Sigmoid colon (tissue), 7 donors: ENCODE results near the gene PFDN1. TPM values are rescaled to one million over a fixed set of nuclear protein-coding genes. Genes with fewer than 3 reads are reported as not detected.

Source experiments
- DNase-seq: peaks from one replicate; pipeline ENCODE4 v3.0.0-alpha.2; 2019
- H3K27ac ChIP-seq, 4 donors: fragments of 200-600 bp; sonication (generic); one replicate each; pipeline ENCODE4 v1.5.1; 2016 to 2019; ENCODE audit warnings: mild to moderate bottlenecking in 1 of 4
- H3K27me3 ChIP-seq, 3 donors: fragments of 200-600 bp; sonication (generic); one replicate each; pipeline ENCODE4 v1.5.1; 2019; ENCODE audit warnings: mild to moderate bottlenecking in 1 of 3
- H3K36me3 ChIP-seq, 4 donors: fragments of 200-600 bp; sonication (generic); one replicate each; pipeline ENCODE4 v1.5.1; 2016 to 2019
- H3K4me1 ChIP-seq, 4 donors: fragments of 200-600 bp; sonication (generic); one replicate each; pipeline ENCODE4 v1.5.1; 2017 to 2019
- H3K4me3 ChIP-seq, 4 donors: fragments of 200-600 bp; sonication (generic); one replicate each; pipeline ENCODE4 v1.5.1; 2017 to 2019; ENCODE audit warnings: mild to moderate bottlenecking in 2 of 4, moderate library complexity in 1 of 4
- H3K9me3 ChIP-seq, 4 donors: fragments of 200-600 bp in 3 of 4; sonication (generic) in 3 of 4; one replicate each; pipeline versions ENCODE4 v1.5.1 to v1.6.1; 2013 to 2019
- CTCF ChIP-seq, 4 experiments: fragments of 450-650 bp in 3 of 4; fragments of 200-600 bp in 1 of 4; IDR thresholded peaks; one replicate each; pipeline ENCODE4 v1.5.1; 2016 to 2019; ENCODE audit warnings: antibody characterized with exemption in 4 of 4, mild to moderate bottlenecking in 3 of 4, moderate library complexity in 2 of 4
- EP300 ChIP-seq, 4 donors: sonication (generic); formaldehyde crosslinking; IDR thresholded peaks; one replicate each; pipeline ENCODE4 v1.6.1; 2017; ENCODE audit warnings: antibody characterized with exemption in 4 of 4
- POLR2A ChIP-seq, 2 donors: fragments of 450-650 bp; IDR thresholded peaks; one replicate each; pipeline ENCODE4 v1.6.1; 2016; ENCODE audit warnings: antibody characterized with exemption in 2 of 2, mild to moderate bottlenecking in 2 of 2, moderate library complexity in 2 of 2
- POLR2AphosphoS5 ChIP-seq, 4 donors: sonication (generic); formaldehyde crosslinking; IDR thresholded peaks; one replicate each; pipeline ENCODE4 v1.6.1; 2017; ENCODE audit warnings: antibody characterized with exemption in 4 of 4
- WGBS, 2 donors: extraction: QIAGEN DNeasy Blood & Tissue Kit; methylation state at CpG; one replicate each; pipeline ENCODE4 v1.1.7; 2013; 5-methylcytosine and 5-hydroxymethylcytosine counted together
- intact Hi-C: fragments of 100-400 bp; cut with DNase I; formaldehyde crosslinking; loops from one replicate; pipeline ENCODE4 v1.15.1; 2023
- polyA plus RNA-seq, 3 donors: library from polyadenylated mRNA; stranded (reverse); fragments of 200-250 nt; gene quantifications; one replicate each; pipeline ENCODE4 v1.2.3, GENCODE V29; 2013
- total RNA-seq, 4 donors: library from RNA; depleted of rRNA; stranded (reverse); fragments of >200 nt; gene quantifications; one replicate each; pipeline ENCODE4 v1.1.0, GENCODE V29; 2016
- donor health status: healthy with polysubstance abuse.
- donor health status: Bipolar disorder and iron deficiency.
- donor health status: healthy.

Gene PFDN1
- total and polyA plus RNA-seq, 7 donors, result 61.8 to 159 (median 88.2) TPM

- Histone ChIP-seq H3K27me3 (no peaks in the 10 kb centered on the region), H3K36me3 (peaks cover 0 to 18% (median 0%) of the 10 kb centered on the region in 4 donors), H3K4me3 (no peak overlapping the region), H3K9me3 (no peaks in the 10 kb centered on the region), H3K4me1 (peaks cover 0 to 86% (median 71%) of the 10 kb centered on the region in 4 donors), H3K27ac (peak overlapping the region; percentile 16 to 79 (median 44))
- no peak for TF ChIP-seq EP300 (IDR thresholded peaks at IDR 0.05)
- TF ChIP-seq POLR2AphosphoS5 (IDR thresholded peaks at IDR 0.05), result peak in 3 of 4 donors; percentile 31 to 45 (median 41)
- intact Hi-C loops, result no loop called here
- 58 to 60% methylated on average over 1 of the region's 1 CpG for WGBS, 2 donors
- peak; percentile 77 for DNase-seq
These were observed 7.5 kb downstream of the PFDN1 start for GRCh38 chr5:140295414-140295813.

DNA sequence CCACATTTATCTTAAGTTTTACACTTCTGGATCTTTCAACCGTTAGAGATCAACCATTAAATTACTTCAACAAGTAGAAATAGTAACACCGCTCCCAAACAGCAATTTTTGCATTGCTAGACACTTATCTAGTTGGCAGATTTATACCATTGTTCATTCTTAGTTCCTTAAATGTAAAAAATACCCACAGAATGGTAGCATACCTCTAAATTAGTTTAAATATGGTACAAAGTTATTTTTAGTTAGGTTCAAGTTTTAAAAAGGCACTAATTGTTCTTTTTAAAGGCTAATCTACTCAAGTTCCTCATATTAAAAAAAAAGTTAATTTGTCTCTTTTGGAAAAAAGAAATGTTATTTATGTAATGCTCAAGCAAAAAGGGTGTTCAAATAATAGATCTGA is 8.1 kb downstream of the PFDN1 start:
- Histone ChIP-seq H3K27ac (peak overlapping the region; percentile 16 to 79 (median 44)), H3K4me3 (no peak overlapping the region), H3K36me3 (peaks cover 0 to 12% (median 0%) of the 10 kb centered on the region in 4 donors), H3K9me3 (no peaks in the 10 kb centered on the region), H3K27me3 (no peaks in the 10 kb centered on the region), H3K4me1 (peaks cover 0 to 84% (median 69%) of the 10 kb centered on the region in 4 donors)
- DNase-seq, result no peak
- no peak for TF ChIP-seq CTCF (IDR thresholded peaks at IDR 0.05)
- no peak for TF ChIP-seq POLR2AphosphoS5 (IDR thresholded peaks at IDR 0.05)
- TF ChIP-seq EP300 (IDR thresholded peaks at IDR 0.05), result no peak
- no peak for TF ChIP-seq POLR2A (IDR thresholded peaks at IDR 0.05)
- 54 to 60% methylated on average over 2 of the region's 2 CpGs for WGBS, 2 donors
- intact Hi-C loops, result no loop called here

GRCh38 chr5:140293849-140294100 is 9.1 kb downstream of the PFDN1 start:
- TF ChIP-seq POLR2A (IDR thresholded peaks at IDR 0.05) (no peak), EP300 (IDR thresholded peaks at IDR 0.05) (no peak), POLR2AphosphoS5 (IDR thresholded peaks at IDR 0.05) (no peak), CTCF (IDR thresholded peaks at IDR 0.05) (no peak)
- H3K27ac ChIP-seq, result peak overlapping the region; percentile 24 to 79 (median 53)
- H3K9me3 ChIP-seq, result no peaks in the 10 kb centered on the region
- intact Hi-C loops, result no loop called here
- peaks cover 0 to 2% (median 0%) of the 10 kb centered on the region in 4 donors for H3K36me3 ChIP-seq
- no peak overlapping the region for H3K4me3 ChIP-seq
- no peaks in the 10 kb centered on the region for H3K27me3 ChIP-seq
- peaks cover 0 to 79% (median 63%) of the 10 kb centered on the region in 4 donors for H3K4me1 ChIP-seq
- DNase-seq, result no peak
- 26 to 70% methylated on average over 1 of the region's 1 CpG for WGBS, 2 donors

GRCh38 chr5:140293091-140293848 is 9.6 kb downstream of the PFDN1 start:
- H3K9me3 ChIP-seq, result no peaks in the 10 kb centered on the region
- peak overlapping the region in 3 of 4 donors; percentile 42 to 79 (median 64) for H3K27ac ChIP-seq
- H3K4me1 ChIP-seq, result peaks cover 0 to 74% (median 58%) of the 10 kb centered on the region in 4 donors

More at GRCh38 chr5:140293091-140293848, 9.6 kb downstream of the PFDN1 start:
- intact Hi-C loops, result no loop called here
- 30 to 56% methylated on average over 4 of the region's 4 CpGs for WGBS, 2 donors
- Histone ChIP-seq H3K4me3 (no peak overlapping the region), H3K27me3 (no peaks in the 10 kb centered on the region), H3K36me3 (no peaks in the 10 kb centered on the region)
- no peak for DNase-seq
- TF ChIP-seq POLR2A (IDR thresholded peaks at IDR 0.05) (no peak), POLR2AphosphoS5 (IDR thresholded peaks at IDR 0.05) (no peak), CTCF (IDR thresholded peaks at IDR 0.05) (no peak), EP300 (IDR thresholded peaks at IDR 0.05) (no peak)
